ENCODE results near the gene ADCY2.

DNA sequence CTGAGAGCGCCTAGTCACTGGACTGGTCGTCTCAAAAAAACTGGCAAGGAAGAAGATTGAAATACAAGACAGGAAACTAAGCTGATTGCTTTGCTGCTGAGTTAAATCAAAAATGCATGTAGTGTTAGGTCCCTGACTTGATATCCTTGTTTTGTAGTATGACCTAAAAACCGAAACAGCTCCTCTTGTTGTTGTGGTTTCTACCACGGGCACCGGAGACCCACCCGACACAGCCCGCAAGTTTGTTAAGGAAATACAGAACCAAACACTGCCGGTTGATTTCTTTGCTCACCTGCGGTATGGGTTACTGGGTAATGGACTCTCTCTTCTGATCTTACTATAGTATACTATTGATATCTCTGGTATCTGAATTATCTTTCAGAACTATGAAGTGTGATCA is 477.3 kb downstream of the ADCY2 start:
- TF ChIP-seq ZNF70 (CRISPR knock-in tag; IDR thresholded peaks at IDR 0.05) (no peak), ZC3H10 (CRISPR knock-in tag; IDR thresholded peaks at IDR 0.05) (no peak), CSDC2 (CRISPR knock-in tag; IDR thresholded peaks at IDR 0.05) (no peak), TCF4 (CRISPR knock-in tag; IDR thresholded peaks at IDR 0.05; ENCODE audit: borderline replicate concordance) (no peak), RARB (CRISPR knock-in tag; IDR thresholded peaks at IDR 0.05) (no peak), BACH2 (CRISPR knock-in tag; IDR thresholded peaks at IDR 0.05; ENCODE audit: borderline replicate concordance) (no peak), ZFP30 (CRISPR knock-in tag; IDR thresholded peaks at IDR 0.05) (no peak), ZFP3 (CRISPR knock-in tag; IDR thresholded peaks at IDR 0.05) (no peak)
- TF ChIP-seq, protein P1, sequence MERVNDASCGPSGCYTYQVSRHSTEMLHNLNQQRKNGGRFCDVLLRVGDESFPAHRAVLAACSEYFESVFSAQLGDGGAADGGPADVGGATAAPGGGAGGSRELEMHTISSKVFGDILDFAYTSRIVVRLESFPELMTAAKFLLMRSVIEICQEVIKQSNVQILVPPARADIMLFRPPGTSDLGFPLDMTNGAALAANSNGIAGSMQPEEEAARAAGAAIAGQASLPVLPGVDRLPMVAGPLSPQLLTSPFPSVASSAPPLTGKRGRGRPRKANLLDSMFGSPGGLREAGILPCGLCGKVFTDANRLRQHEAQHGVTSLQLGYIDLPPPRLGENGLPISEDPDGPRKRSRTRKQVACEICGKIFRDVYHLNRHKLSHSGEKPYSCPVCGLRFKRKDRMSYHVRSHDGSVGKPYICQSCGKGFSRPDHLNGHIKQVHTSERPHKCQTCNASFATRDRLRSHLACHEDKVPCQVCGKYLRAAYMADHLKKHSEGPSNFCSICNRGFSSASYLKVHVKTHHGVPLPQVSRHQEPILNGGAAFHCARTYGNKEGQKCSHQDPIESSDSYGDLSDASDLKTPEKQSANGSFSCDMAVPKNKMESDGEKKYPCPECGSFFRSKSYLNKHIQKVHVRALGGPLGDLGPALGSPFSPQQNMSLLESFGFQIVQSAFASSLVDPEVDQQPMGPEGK (CRISPR knock-in tag; IDR thresholded peaks at IDR 0.05; ENCODE audit: borderline replicate concordance), result no peak
- TF ChIP-seq, protein P2, sequence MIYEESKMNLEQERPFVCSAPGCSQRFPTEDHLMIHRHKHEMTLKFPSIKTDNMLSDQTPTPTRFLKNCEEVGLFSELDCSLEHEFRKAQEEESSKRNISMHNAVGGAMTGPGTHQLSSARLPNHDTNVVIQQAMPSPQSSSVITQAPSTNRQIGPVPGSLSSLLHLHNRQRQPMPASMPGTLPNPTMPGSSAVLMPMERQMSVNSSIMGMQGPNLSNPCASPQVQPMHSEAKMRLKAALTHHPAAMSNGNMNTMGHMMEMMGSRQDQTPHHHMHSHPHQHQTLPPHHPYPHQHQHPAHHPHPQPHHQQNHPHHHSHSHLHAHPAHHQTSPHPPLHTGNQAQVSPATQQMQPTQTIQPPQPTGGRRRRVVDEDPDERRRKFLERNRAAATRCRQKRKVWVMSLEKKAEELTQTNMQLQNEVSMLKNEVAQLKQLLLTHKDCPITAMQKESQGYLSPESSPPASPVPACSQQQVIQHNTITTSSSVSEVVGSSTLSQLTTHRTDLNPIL (CRISPR knock-in tag; IDR thresholded peaks at IDR 0.05; ENCODE audit: low read depth), result no peak

All from SK-N-SH treated with all-trans-retinoic acid at 6 μM for 48 hours (cell line).